HG03442 (cell line): ENCODE measurements around the gene HNRNPA1.
"Not testable (repeated sequence)": the region's sequence is repeated elsewhere in the genome, so short reads cannot be mapped to it uniquely, and the experiment has no call there.

Experiments used
- ATAC-seq: cut with Tn5 transposase; IDR thresholded peaks from one replicate; pipeline ENCODE4 v1.9.1; 2021; ENCODE audit warnings: mild to moderate bottlenecking, moderate library complexity; ENCODE audit not compliant: unreplicated experiment

HNRNPA1 gene

GRCh38 chr12:54273981-54274380 lies 6.5 kb upstream of the HNRNPA1 start:
- no peak for ATAC-seq

GRCh38 chr12:54276368-54276767 lies 4.2 kb upstream of the HNRNPA1 start:
- ATAC-seq, result no peak

- ATAC-seq, result no peak
Observed at GRCh38 chr12:54277823-54278276, 2.7 kb upstream of the HNRNPA1 start.

GRCh38 chr12:54279227-54279631 lies 1.3 kb upstream of the HNRNPA1 start:
- no peak for ATAC-seq

GRCh38 chr12:54279632-54280467 lies 676 bp upstream of the HNRNPA1 start, which contains the start of gene CBX5:
TSS of gene CBX5 (minus strand) at chr12:54280122. CDS start at chr12:54257650, 22,472 bp downstream.
- peak; percentile 71 for ATAC-seq

GRCh38 chr12:54281261-54281638 lies 724 bp downstream of the HNRNPA1 start:
- not testable (repeated sequence) for ATAC-seq

- not testable (repeated sequence) for ATAC-seq
Observed at GRCh38 chr12:54281694-54282093, 1.2 kb downstream of the HNRNPA1 start.

GRCh38 chr12:54282949-54283593 lies 2.5 kb downstream of the HNRNPA1 start:
- no peak for ATAC-seq

- not testable (repeated sequence) for ATAC-seq
Observed at GRCh38 chr12:54284070-54284780, 3.7 kb downstream of the HNRNPA1 start.

GRCh38 chr12:54285150-54286041 lies 4.9 kb downstream of the HNRNPA1 start:
- no peak for ATAC-seq

GRCh38 chr12:54286042-54287030 lies 5.8 kb downstream of the HNRNPA1 start:
- ATAC-seq, result no peak

GRCh38 chr12:54287261-54288157 lies 7.0 kb downstream of the HNRNPA1 start:
- ATAC-seq, result no peak

- no peak for ATAC-seq
Observed at GRCh38 chr12:54292083-54292930, 11.8 kb downstream of the HNRNPA1 start.

- no peak for ATAC-seq
Observed at GRCh38 chr12:54292931-54293241, 12.4 kb downstream of the HNRNPA1 start.

GRCh38 chr12:54294152-54294952 lies 13.8 kb downstream of the HNRNPA1 start:
- ATAC-seq, result peak; percentile 47

GRCh38 chr12:54294953-54295566 lies 14.5 kb downstream of the HNRNPA1 start:
- no peak for ATAC-seq
